CD4-positive, alpha-beta T cell treated with Interleukin-2 at 100 ng/mL for 4 hours (primary cell): ENCODE measurements around the gene NIN.
"Not testable (repeated sequence)": the region's sequence is repeated elsewhere in the genome, so short reads cannot be mapped to it uniquely, and the experiment has no call there.

Experiments used
- DNase-seq: peaks from one replicate; pipeline ENCODE4 v3.0.0-alpha.2; 2020; ENCODE audit warnings: low spot score

The NIN gene

DNA sequence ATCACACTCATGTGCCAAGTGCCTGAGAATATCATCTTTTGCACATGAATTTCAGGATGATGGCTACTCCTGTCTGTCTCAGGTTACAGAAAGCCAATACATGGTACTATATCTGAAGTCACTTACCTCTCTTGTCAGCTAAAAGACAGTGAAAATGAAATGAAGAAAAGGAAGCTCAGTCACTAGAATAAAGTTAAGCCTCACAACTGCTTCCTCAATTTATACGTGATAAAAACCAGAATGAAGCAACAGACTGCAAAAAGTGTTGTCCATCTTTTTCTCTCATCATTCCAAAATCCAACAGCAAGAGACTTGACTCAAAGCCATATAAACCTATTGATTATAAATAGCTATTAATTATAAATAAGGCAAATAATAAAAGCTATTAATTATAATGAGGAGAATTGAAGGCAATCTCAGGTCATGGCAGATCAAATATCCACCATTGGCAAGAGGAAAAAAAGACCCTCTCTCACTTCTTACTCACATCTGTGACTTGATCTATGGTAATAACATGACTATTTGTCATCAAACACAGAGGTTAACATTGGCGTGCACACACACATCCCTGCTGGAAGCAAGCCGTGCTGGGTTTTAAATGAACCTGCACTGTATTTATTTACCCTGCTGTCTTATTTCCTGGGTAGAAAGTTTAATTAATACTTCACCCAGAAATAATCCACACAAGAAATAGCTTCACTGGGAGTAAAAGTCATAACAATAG lies 10.0 kb downstream of the NIN start:
- no peak for DNase-seq

DNA sequence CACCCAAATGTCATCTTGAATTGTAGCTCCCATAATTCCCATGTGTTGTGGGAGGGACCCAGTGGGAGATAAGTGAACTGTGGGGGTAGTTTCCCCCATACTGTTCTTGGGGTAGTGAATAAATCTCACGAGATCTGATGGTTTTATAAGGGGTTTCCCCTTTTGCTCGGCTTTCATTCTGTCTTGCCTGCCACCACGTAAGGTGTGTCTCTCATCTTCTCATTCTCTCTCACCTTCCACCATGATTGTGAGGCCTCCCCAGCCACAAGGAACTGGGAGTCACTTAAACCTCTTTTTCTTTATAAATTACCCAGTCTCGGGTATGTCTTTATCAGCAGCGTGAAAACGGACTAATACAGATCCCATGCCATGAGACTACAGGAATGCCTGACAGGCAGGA lies 11.7 kb downstream of the NIN start:
- DNase-seq: not testable (repeated sequence)

DNA sequence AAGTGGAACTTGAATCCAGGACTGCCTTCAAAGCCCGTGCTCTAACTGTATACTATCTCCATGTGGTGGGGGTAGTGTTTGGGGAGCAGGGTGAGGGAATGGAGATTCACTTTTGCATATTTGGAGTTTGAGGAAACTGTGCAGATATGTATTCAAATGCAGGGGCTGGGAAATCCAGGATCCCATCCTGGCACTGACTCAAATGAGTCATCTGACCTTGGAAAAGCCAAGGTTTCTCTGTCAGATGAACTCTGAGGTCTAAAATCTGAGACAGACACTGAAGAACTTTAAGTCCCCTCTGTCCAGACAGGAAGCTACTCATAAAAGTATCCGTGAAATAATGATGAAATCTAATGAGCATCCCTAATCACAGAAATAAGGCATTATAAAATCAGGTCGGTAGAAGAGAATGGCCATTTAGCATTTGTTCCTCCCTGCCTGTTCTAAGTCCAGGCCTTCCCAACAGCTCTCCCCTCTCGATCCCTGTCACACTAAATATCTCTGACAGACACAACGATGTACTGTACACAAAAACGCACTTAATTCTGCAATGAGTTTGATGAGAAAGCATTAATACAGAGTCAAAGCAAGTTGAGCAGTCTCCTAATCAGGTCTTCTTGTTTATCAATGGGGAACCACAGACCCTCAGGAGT lies 14.4 kb downstream of the NIN start:
- DNase-seq: no peak

DNA sequence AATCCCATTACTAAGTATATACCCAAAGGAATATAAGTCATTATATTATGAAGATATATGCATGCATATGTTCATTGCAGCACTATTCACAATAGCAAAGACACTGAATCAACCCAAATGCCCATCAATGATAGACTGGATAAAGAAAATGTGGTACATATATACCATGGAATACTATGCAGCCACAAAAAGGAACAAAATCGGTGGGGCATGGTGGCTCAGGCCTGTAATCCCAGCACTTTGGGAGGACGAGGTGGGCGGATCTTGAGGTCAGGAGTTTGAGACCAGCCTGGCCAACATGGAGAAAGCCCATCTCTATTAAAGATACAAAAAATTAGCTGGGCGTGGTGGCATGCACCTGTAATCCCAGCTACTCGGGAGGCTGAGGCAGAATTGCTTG lies 15.4 kb downstream of the NIN start:
- not testable (repeated sequence) for DNase-seq

DNA sequence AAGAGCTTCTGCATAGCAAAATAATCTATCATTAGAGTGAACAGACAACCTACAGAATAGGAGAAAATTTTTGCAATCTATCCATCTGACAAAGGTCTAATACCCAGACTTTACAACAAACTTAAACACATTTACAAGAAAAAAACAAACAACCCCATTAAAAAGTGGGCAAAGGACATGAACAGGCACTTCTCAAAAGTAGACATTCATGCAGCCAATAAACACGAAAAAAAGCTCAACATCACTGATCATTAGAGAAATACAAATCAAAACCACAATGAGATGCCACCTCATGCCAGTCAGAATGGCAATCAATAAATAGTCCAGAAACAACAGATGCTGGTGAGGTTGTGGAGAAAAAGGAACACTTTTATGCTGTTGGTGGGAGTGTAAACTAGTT lies 15.9 kb downstream of the NIN start:
- DNase-seq: not testable (repeated sequence)

DNA sequence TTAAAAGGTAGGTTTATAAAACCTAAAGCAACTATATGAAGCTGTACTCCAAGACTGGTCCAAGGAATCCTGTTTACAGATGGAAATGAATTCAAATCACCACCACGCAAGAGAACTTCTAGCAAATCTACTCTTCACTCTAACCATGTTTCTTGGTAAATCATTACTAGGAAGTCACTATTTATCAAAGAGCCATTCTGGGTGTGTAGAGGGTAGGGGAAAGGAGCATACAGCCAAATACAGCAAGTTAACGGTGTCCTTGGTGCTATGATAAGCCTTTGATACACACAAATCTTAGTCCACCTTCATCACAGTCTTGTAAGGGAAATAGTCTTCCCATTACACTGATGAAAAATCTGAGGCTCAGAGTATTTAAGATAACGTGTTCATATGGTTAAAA lies 16.8 kb downstream of the NIN start:
- peak; percentile 33 for DNase-seq

DNA sequence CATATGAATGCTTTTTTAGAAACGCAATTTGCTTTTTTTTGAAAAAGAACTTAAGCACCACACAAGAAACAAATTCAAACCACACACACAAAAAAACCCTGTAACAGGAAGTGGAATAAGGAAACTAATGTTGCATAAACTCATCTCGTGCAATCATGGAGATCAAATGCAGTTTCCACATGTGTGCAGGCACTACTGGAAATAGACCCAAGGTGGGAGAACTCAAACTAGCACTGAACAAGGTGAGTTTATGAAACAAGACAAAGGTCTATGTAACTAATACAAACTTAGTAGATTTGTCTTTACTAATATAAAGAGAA lies 17.5 kb downstream of the NIN start:
- peak; percentile 51 for DNase-seq

DNA sequence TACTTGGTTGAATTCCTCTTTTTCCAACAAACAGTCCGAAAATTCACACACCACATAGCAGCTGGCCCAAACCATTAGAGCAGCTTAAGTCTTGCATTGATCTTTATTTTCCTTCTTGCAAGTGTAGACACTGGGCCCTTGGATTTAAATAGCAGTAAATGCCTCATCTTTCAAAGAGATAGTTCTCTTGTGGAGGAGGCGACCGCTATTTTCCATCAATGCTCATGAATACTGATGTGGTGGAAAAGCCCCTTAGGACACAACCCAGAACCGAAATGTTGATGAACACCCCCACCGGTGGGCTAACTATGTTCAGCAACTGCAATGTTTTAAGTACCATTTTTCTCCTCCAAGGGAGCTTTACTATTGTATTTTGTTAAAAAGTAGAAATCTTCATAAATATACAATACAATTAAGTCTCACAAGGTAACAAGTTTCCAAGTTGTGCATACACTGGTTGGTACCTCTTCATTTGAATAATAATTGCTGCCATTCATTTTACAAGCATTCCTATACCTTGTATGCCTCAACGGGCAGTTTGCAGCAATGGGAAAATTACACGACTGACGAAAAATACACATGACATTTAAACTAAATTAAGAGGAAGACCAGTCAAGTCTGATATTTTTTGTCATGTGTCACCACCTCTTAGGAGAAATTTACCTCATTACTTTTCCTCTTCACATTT lies 18.0 kb downstream of the NIN start:
- no peak for DNase-seq

DNA sequence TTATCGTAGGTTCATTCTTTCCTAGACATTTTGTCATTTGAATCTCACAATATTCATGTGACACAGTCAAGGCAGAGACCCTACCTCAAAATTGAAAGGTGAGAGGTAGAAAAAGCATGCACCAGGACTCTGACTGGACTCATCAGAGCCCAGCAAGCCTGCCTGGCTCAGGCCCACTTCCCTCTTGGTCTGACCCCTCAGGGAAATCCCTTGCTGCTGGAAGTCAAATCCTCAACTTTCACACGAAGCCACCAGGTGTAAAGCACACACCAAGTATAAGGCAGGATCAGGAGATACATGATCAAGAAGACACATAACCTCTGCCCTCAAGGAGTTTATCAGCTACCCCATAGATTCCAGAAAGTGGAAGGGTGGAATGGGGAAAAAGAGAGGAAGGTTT lies 18.8 kb downstream of the NIN start:
- no peak for DNase-seq

DNA sequence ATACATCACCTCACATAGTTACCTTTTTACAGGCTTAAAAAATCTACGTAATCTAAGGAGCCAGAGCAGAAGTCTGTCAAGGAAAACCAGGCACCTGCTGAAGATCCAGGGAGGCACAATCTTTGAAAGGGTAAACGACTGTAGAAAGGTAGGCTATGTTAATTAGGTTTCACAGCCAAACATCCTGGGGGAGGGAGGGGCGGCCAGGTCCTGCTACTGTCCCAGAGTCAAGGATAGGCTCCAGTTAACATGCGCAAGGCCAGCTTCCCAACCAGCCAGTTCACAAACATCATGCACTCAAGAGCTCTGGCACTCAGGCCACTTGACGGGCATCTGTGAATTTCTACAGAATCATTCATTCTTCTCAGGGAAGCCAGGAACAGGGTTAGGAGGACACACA lies 22.9 kb downstream of the NIN start:
- DNase-seq: no peak

DNA sequence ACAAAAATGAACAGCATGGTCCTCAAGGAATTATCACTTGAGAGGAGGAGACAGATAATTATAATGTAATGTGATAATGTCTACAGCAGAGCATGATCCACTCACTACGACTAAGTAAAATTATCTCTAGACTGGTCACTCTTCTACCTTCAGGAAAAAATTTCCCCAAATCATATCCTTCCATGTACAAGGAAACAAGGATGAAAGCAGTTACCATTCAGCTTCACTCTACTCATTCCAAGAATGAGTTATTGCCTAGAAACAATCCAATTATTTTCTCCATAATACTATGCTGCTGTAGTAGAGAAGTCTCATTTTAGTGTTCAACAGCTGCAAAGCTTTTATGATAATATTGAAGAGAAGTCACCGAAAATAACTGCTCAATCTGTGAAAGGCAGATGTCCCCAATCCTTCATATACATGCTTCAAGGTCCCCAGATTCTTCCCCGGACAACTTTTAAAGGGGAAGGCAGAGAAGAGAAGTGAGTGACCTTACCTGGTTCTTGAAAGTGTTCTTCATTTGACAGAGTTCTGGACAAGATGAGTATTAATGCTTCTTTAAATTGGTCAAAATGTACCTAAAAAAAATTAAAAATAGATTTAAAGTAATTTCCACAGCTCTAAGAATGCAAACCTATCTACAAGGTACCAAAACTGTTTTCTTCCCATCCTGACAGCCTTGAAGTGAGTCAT lies 24.6 kb downstream of the NIN start:
- DNase-seq: no peak

DNA sequence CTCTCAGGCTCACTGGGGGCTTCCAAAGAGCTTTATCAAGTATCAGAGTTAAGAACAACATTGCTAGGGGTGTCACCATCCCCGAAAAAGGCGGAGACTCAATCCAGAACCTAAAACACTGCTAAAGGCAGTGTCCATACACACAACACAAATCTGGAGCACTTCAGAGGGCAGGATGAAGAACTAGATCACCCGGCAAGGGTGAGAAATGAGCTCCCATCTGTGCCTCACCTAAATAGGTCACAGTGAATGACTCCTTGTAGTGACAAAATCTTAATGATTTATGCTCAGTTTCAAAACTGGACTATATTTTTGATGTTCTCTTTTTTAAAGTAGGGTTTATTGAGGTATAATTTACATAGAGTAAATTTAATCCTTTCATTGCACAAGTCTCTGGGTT lies 25.6 kb downstream of the NIN start:
- DNase-seq: no peak

DNA sequence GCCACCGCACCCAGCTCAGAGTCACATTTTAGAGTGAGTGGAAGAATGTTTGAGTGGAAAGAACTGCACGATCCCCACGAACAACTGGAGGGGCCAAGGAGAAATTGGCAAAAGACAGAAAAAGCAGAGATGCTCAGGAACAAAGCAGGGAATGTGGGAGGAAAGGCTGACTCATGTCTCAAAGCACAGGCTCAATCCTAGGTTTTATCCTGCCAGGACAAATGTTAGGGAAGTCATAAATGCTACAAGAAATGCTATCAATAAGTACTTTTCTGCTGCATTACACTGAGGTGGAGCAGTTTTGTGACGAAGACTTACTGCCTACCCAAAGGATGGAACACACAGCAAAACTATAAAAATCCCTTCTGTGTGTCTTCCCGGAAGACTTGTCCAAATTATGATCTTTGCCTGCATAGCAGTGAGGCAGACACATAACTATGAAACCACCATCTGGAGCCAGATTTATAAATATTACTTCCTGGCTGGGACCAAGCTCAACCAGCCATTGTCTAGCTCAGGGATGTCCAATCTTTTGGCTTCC lies 26.7 kb downstream of the NIN start:
- DNase-seq: no peak

DNA sequence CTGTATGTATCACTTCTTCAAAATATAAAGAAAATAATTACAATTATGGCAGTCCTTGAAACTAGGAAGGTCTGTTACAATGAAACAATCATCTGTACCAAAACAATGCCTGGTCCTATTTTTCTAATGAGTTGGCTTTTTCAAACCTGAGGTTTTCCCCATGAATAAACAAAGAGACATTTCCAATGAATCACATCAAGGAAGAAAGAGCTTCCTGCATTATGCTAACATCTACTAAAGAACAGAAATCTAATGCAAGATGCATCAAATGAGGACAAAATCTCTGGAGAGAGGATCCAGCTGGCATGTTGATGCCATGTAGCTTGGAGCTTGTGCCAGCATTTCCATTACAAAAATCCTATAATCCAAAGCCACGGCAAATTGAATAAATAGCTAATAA lies 29.3 kb downstream of the NIN start:
- no peak for DNase-seq

DNA sequence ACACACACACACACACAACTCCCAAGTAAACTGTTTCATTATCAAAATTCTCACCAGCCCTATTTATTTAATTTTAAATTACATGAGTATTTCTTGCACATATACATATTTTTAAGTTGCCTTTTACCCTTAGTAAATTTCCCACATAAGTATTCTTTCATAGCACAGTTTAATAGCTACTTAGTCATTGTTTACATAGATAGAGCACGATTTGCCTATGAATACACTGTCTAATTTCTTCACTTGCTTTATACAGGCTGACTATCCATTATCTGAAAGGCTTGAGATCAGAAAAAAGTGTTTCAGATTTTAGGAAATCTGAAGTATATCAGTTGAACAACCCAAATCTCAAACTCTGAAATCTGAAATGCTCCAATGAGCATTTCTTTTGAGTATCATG lies 30.9 kb downstream of the NIN start:
- no peak for DNase-seq

DNA sequence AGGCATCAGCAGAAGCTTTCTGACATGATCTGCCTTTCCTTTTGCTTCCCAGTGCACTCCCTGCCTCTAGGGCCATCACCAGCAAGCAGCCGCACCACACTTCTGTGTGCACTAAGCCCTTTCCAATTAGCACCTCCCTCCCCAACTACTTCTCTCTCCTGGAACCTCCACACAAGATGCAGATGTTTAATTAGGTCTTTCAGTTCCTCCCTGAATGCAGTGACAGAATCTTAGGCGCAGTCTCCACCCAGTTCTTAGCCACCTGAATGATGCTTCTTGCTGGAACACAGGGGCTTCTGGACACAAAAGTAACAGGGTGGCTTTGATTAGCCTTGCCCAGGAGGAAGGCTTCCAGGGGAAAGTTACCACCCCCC lies 32.9 kb downstream of the NIN start:
- no peak for DNase-seq

DNA sequence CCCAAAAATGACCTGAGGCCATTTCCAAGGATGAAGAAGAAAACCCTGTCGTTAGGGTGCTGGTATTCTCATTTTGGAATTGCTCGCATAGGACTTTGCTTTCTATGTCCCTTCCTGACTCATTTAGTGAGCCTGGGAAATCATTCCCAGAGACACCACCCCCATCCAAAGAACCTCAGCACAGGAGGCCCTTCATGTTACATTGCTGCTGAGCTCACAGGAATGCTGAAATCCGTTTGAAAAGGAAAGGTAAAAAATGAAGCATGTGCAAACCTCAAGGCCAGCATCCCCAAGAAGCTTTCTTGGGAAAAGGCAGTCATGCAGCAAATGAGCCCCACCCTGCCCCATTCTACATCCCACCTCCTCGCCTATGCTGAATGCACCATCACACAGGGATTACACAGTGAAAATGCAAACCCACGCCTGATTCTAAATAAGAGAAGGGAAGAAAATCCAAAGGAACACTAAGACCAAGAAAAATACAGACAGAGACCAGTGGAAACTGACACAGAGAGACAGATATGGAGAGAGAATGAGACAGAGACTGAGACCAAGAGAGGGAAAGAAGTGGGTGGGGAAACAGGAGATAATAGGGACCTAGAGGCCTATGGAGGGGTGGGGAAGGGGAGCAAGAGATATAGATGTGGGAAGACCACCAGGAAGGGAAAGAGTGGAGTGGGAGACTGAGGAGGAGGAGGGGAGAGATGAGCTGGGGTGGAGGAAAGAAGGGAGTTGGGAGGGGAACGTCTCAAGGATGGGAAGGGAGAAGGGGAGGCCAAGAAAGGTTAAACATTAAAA lies 33.5 kb downstream of the NIN start:
- no peak for DNase-seq

DNA sequence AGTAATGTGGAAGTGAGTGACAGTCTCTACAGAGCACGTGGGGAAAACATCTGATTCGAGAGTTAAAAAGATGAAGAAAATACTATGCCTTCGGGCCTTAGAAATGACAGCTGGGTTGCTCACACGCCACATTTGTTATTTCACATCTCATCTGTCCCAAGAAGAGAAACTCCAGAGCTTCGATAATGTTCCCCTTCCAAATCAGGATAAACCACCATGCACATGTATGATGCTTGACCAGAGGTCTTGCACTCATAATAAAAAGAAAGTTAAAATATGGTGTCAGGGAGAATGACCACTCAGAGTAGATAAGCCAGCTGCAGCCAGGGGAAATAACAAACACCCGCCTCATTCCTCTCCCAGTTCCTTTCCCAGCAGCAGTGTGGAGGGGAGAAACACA lies 34.6 kb downstream of the NIN start:
- no peak for DNase-seq

DNA sequence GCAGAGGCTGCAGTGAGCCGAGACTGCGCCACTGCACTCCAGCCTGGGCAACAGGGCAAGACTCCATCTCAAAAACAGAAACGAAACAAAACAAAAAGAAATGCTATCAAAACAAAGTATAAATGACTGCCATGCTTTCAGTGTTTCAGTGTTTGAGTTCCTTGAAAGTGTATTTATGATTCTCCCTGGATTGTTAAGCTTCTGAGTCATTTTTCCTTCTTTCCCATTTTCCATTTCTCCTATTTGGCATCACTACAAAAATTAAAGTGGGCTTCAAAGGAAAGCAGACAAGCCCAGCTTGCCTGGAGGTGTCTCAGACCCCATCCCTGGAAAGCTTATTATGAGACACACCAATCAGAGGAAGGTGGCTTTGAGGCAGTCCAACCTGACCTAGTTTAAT lies 35.1 kb downstream of the NIN start:
- DNase-seq: no peak

DNA sequence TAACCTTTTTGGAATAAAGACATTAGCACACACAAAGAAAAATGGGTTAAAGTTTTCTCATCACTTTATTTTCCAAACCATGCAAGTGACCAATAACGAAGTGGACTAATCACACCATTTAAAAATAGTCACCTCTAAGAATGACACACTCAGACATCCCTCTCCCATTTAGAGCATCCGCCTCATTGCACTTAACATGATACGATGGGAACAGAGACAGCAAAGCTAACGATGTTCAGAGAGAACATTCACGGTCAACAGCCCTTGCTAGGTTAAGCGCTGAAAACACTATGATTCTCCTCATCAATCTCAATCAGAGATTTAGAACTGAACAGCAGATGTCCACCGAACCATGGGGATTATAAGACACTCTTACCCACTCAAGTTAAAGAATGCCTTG lies 35.8 kb downstream of the NIN start:
- no peak for DNase-seq

DNA sequence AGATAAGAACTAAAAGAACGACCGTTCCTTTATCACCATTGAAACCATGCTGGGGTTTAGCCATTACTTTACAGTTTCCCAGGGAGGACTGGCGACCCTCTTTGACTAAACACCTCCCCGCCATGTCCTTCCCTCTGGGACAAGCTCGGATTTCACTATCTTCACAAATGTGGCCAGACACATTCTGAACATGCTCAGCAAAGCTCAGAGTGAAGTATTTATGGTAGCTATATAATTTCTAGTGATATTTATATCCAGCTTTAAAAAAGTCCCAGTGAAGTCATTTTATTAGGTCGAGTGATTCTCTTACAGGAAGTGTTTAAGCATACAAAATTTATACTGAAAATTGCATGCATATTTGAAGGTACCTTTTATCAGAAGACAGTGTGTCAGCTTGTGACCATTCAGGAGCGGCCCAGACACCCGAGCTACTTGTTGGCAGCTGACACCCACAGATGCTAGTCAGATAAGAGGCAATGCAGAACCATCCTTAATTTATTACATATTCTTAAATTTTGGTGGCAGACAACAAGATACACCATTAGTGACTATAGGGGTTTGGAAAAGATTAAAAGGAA lies 36.8 kb downstream of the NIN start:
- no peak for DNase-seq

DNA sequence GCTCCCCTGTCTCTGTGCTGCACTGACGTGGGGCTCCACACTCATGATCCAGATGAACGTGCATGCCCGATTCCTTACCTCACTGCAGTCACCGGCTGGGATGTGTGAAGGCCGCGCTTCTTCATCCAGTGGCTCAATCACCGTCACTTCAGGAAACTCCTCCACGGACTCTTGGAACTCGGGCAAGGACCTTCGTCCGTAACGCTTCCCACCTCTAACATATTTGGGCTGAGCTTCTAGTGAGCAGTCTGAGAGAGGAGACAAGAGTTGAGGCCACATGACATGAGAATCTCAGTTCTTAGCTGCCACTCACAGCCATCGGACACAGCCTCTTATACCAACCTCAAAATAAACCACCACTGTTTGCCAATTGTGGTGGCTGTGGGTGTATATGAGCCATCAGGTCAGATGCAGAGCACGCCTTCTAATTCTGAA lies 38.3 kb downstream of the NIN start:
- no peak for DNase-seq
